VCaP (cell line): ENCODE data around the gene MOSMO.

ENCODE experiments used
- H3K27ac ChIP-seq: fragments of 450-650 bp; 2 replicates; pipeline ENCODE4 v1.5.1; 2017
- TF ChIP-seq, protein P1 (sequence below): fragments of 450-650 bp; conservative IDR thresholded peaks from 2 replicates; pipeline ENCODE4 v1.5.1; 2017; ENCODE audit warnings: mild to moderate bottlenecking, moderate library complexity

The MOSMO gene

DNA sequence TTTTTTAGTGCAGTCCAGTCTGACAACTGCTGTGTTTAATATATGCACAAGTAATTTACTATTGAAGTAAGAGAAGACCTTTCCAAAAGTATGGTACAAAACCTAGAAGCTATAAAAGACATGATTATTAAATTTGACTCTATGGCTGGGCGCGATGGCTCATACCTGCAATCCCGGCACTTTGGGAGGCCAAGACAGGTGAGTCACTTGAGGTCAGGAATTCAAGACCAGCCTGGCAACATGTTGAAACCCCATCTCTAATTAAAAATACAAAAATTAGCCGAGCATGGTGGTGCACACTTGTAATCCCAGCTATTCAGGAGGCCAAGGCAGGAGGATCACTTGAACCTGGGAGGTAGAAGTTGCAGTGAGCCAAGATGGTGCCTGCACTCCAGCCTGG is 43.1 kb downstream of the MOSMO start:
- TF ChIP-seq, protein P1, sequence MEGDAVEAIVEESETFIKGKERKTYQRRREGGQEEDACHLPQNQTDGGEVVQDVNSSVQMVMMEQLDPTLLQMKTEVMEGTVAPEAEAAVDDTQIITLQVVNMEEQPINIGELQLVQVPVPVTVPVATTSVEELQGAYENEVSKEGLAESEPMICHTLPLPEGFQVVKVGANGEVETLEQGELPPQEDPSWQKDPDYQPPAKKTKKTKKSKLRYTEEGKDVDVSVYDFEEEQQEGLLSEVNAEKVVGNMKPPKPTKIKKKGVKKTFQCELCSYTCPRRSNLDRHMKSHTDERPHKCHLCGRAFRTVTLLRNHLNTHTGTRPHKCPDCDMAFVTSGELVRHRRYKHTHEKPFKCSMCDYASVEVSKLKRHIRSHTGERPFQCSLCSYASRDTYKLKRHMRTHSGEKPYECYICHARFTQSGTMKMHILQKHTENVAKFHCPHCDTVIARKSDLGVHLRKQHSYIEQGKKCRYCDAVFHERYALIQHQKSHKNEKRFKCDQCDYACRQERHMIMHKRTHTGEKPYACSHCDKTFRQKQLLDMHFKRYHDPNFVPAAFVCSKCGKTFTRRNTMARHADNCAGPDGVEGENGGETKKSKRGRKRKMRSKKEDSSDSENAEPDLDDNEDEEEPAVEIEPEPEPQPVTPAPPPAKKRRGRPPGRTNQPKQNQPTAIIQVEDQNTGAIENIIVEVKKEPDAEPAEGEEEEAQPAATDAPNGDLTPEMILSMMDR: no peak
- no peak overlapping the region for H3K27ac ChIP-seq

GRCh38 chr16:22052980-22053379 is 45.1 kb downstream of the MOSMO start:
- TF ChIP-seq, protein P1: no peak
- H3K27ac ChIP-seq: no peak overlapping the region

DNA sequence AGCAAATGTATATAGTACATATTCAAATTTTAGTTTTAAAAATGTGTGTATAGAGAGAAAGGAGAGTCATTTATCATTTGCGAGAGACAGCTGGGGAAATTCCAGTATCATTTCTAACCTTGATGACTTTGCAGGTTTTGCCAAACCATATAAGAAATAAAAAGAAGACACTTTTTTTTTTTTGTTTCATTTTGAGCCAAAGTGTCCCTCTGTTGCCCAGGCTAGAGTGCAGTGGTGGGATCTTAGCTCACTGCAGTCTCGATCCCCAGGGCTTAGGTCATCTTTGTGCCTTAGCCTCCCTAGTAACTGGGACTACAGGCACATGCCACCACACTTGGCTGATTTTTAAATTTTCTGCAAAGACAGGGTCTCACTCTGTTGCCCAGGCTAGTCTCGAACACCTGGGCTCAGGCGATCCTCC is 46.0 kb downstream of the MOSMO start:
- no peak overlapping the region for H3K27ac ChIP-seq
- TF ChIP-seq, protein P1: no peak

- TF ChIP-seq, protein P1: no peak
- H3K27ac ChIP-seq: no peak overlapping the region
Measured at GRCh38 chr16:22054847-22055590, 47.1 kb downstream of the MOSMO start.

GRCh38 chr16:22055881-22056280 is 48.0 kb downstream of the MOSMO start:
- TF ChIP-seq, protein P1: no peak
- H3K27ac ChIP-seq: no peak overlapping the region

DNA sequence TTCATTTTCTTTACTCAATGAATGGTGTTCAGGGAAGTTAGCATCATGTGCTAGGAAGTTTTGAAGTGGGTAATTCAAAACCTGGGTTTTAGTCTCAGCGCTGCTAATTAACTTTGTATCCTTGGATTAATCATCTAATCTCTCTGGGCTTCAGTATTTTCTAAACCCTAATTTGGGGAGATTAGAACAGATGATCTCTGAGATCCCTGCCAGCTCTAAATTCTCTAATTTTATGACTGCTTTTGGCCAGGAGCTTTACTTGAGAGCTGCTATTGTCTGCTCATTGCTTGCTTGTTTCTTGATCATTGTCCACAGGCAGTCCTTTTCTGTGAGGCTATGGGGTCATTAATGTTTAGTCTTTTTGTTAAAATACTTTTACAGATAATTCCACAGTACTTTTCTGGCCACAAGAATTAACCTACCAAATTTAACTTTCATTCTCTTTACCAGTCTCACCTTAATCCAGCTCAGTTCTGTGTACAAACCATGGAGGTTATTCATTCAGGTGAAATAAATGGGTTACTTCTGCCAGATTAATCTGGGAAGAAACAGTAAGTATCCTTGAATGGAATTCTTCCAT is 56.1 kb downstream of the MOSMO start:
- TF ChIP-seq, protein P1: no peak
- H3K27ac ChIP-seq: no peak overlapping the region

DNA sequence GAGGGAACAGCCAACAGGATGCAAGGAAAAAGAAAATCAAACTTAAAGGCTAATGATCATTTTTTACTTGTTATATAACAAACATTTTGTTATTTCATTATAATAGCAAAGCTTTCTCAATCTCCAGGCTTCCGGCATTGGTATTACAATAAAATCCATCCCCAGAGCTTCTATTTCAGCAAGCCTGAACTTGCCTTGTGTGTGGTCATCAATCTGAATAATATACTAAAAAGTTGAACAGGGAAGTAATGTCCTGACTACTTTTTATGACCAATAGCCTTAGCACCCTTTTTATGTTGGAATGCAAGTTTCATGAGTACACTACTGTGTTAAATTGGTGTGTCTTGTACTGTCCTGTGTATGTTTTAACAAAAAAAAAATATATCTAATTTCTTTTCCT is 57.3 kb downstream of the MOSMO start:
- TF ChIP-seq, protein P1: no peak
- H3K27ac ChIP-seq: no peak overlapping the region
